Retinal pigment epithelial cell (primary cell): ENCODE data around the gene ANKRD45.
"Not testable (repeated sequence)": the region's sequence is repeated elsewhere in the genome, so short reads cannot be mapped to it uniquely, and the experiment has no call there.

Experiments used
- DNase-seq: peaks from one replicate; pipeline ENCODE4 v3.0.0-alpha.2; 2010; ENCODE audit warnings: low read depth
- H3K4me3 ChIP-seq: 2 replicates; pipeline ENCODE4 v1.5.1; 2011; ENCODE audit warnings: mild to moderate bottlenecking, low read length, control low read depth, moderate library complexity
- CTCF ChIP-seq: conservative IDR thresholded peaks from 2 replicates; pipeline ENCODE4 v1.5.1; 2011; ENCODE audit warnings: low read depth, low read length, control low read depth, inconsistent platforms

ANKRD45 gene

GRCh38 chr1:173663159-173663558 lies 6.5 kb downstream of the ANKRD45 start:
- DNase-seq: no peak
- TF ChIP-seq CTCF: no peak
- no peak overlapping the region for H3K4me3 ChIP-seq

GRCh38 chr1:173661763-173662162 lies 7.9 kb downstream of the ANKRD45 start:
- no peak for TF ChIP-seq CTCF
- DNase-seq: no peak
- no peak overlapping the region for H3K4me3 ChIP-seq

GRCh38 chr1:173661271-173661670 lies 8.4 kb downstream of the ANKRD45 start:
- no peak for TF ChIP-seq CTCF
- no peak overlapping the region for H3K4me3 ChIP-seq
- DNase-seq: no peak

- DNase-seq: no peak
- no peak overlapping the region for H3K4me3 ChIP-seq
- no peak for TF ChIP-seq CTCF
Observed at GRCh38 chr1:173660306-173660705, 9.3 kb downstream of the ANKRD45 start.

GRCh38 chr1:173648880-173649605 lies 20.6 kb downstream of the ANKRD45 start:
- no peak for DNase-seq
- H3K4me3 ChIP-seq: no peak overlapping the region
- no peak for TF ChIP-seq CTCF

GRCh38 chr1:173646656-173647055 lies 23.0 kb downstream of the ANKRD45 start:
- H3K4me3 ChIP-seq: no peak overlapping the region
- no peak for TF ChIP-seq CTCF
- no peak for DNase-seq

- not testable (repeated sequence) for H3K4me3 ChIP-seq, DNase-seq
Observed at GRCh38 chr1:173642450-173643139, 27.1 kb downstream of the ANKRD45 start.
